GM23338 (cell line): ENCODE results near the gene SLC25A24. TPM values are rescaled to one million over a fixed set of nuclear protein-coding genes. Genes with fewer than 3 reads are reported as not detected.
"Not testable (repeated sequence)": the region's sequence is repeated elsewhere in the genome, so short reads cannot be mapped to it uniquely, and the experiment has no call there.

Experiments
- ATAC-seq: fragments of 200-7000 bp; cut with Tn5 transposase; 3 replicates; pipeline ENCODE4 v1.9.1; 2020
- DNase-seq: peaks from one replicate; pipeline ENCODE4 v3.0.0-alpha.2; 2015; ENCODE audit warnings: low spot score
- H2AFZ ChIP-seq: fragments of 200-600 bp; sonication (generic); 2 replicates; pipeline ENCODE4 v1.8.0; 2016; ENCODE audit warnings: antibody characterized with exemption, mild to moderate bottlenecking, moderate library complexity
- H3F3A ChIP-seq: fragments of 200-600 bp; sonication (generic); replicated peaks from 2 replicates; pipeline ENCODE4 v1.8.0; 2017; ENCODE audit warnings: antibody characterized with exemption, mixed run types, low read depth
- H3K27ac ChIP-seq: fragments of 200-600 bp; sonication (generic); 2 replicates; pipeline ENCODE4 v1.6.1; 2016; ENCODE audit warnings: low read depth
- H3K27me3 ChIP-seq: fragments of 200-600 bp; sonication (generic); 2 replicates; pipeline ENCODE4 v1.8.0; 2016; ENCODE audit warnings: mild to moderate bottlenecking, mixed run types, moderate library complexity; ENCODE audit not compliant: insufficient read depth
- H3K36me3 ChIP-seq: fragments of 200-600 bp; sonication (generic); 2 replicates; pipeline ENCODE4 v1.8.0; 2016; ENCODE audit warnings: mild to moderate bottlenecking; ENCODE audit not compliant: insufficient read depth
- H3K4me1 ChIP-seq: fragments of 200-600 bp; sonication (generic); 2 replicates; pipeline ENCODE4 v1.8.0; 2016; ENCODE audit warnings: mild to moderate bottlenecking, moderate library complexity; ENCODE audit not compliant: insufficient read depth
- H3K4me2 ChIP-seq: fragments of 200-600 bp; sonication (generic); 2 replicates; pipeline ENCODE4 v1.7.1; 2017; ENCODE audit warnings: mixed run types
- H3K4me3 ChIP-seq: fragments of 200-600 bp; sonication (generic); 2 replicates; pipeline ENCODE4 v1.6.1; 2016; ENCODE audit warnings: mixed run types
- H3K79me2 ChIP-seq: fragments of 200-600 bp; sonication (generic); replicated peaks from 2 replicates; pipeline ENCODE4 v1.8.0; 2017; ENCODE audit warnings: mild to moderate bottlenecking; ENCODE audit not compliant: insufficient read depth
- H3K9me2 ChIP-seq: fragments of 200-600 bp; sonication (generic); 2 replicates; pipeline ENCODE4 v1.8.0; 2017; ENCODE audit not compliant: insufficient read depth
- H4K20me1 ChIP-seq: fragments of 200-600 bp; sonication (generic); replicated peaks from 2 replicates; pipeline ENCODE4 v1.8.0; 2017; ENCODE audit warnings: mild to moderate bottlenecking; ENCODE audit not compliant: insufficient read depth
- H3K27ac Mint-ChIP-seq: 2 replicates; pipeline ENCODE4 v1.8.0; 2020; ENCODE audit warnings: inconsistent platforms, mild to moderate bottlenecking, moderate library complexity, mixed read lengths
- H3K27me3 Mint-ChIP-seq: 3 replicates; pipeline ENCODE4 v1.8.0; 2022; ENCODE audit warnings: low read depth, mild to moderate bottlenecking, moderate library complexity, mixed read lengths, inconsistent platforms; ENCODE audit not compliant: insufficient read depth, poor library complexity
- H3K36me3 Mint-ChIP-seq: 3 replicates; pipeline ENCODE4 v1.8.0; 2021; ENCODE audit warnings: low read depth, mild to moderate bottlenecking, inconsistent platforms, moderate library complexity, mixed read lengths
- H3K4me1 Mint-ChIP-seq: 3 replicates; pipeline ENCODE4 v1.8.0; 2020; ENCODE audit warnings: mild to moderate bottlenecking, inconsistent platforms, mixed read lengths
- H3K4me3 Mint-ChIP-seq: 3 replicates; pipeline ENCODE4 v1.8.0; 2021; ENCODE audit warnings: moderate library complexity, mild to moderate bottlenecking, inconsistent platforms, mixed read lengths
- H3K9me3 Mint-ChIP-seq: 3 replicates; pipeline ENCODE4 v1.8.0; 2020; ENCODE audit warnings: moderate library complexity, mild to moderate bottlenecking, inconsistent platforms, mixed read lengths
- CREB1 ChIP-seq: fragments of 250-450 bp; sonication (Bioruptor Pico); IDR thresholded peaks from 2 replicates; pipeline ENCODE4 v1.5.0; 2020; ENCODE audit warnings: low read depth, mild to moderate bottlenecking, moderate library complexity
- EZH2phosphoT487 ChIP-seq: fragments of 200-600 bp; sonication (generic); IDR thresholded peaks from one replicate; pipeline ENCODE4 v1.8.1; 2018; ENCODE audit warnings: antibody characterized with exemption; ENCODE audit not compliant: unreplicated experiment
- JUNB ChIP-seq: IDR thresholded peaks from one replicate; pipeline ENCODE4 v1.6.1; 2016; ENCODE audit warnings: antibody characterized with exemption; ENCODE audit not compliant: unreplicated experiment
- NANOG ChIP-seq: IDR thresholded peaks from 2 replicates; pipeline ENCODE4 v1.6.1; 2016; ENCODE audit warnings: antibody characterized with exemption, borderline replicate concordance
- POLR2AphosphoS5 ChIP-seq: IDR thresholded peaks from 2 replicates; pipeline ENCODE4 v1.6.1; 2016; ENCODE audit warnings: antibody characterized with exemption, low read depth
- STAT1 ChIP-seq: IDR thresholded peaks from one replicate; pipeline ENCODE4 v1.6.1; 2016; ENCODE audit warnings: antibody characterized with exemption; ENCODE audit not compliant: unreplicated experiment
- ZNF331 ChIP-seq: fragments of 250-450 bp; sonication (Bioruptor Pico); IDR thresholded peaks from 2 replicates; pipeline ENCODE4 v1.5.0; 2020; ENCODE audit warnings: low read depth, mild to moderate bottlenecking, moderate library complexity
- polyA plus RNA-seq: library from polyadenylated mRNA; unstranded; fragments of >200 nt; fragmentation: Nextera tagmentation; extraction: Ambion mirVana; gene quantifications from 2 replicates; pipeline ENCODE4 v1.2.1, GENCODE V29; 2016
- total RNA-seq: library from RNA; depleted of rRNA; stranded (reverse); fragments of >200 nt; shearing (Covaris generic); gene quantifications from 2 replicates; pipeline ENCODE4 v1.2.3, GENCODE V29; 2014
- TF ChIP-seq, protein P1 (sequence below), 2 experiments: fragments of 200-600 bp in 1 of 2; sonication (generic) in 1 of 2; conservative IDR thresholded peaks; 2 replicates each; pipeline versions ENCODE4 v1.5.1 to v1.6.1; 2016 to 2017; ENCODE audit warnings: antibody characterized with exemption in 2 of 2, low read depth in 2 of 2, mild to moderate bottlenecking in 2 of 2, moderate library complexity in 1 of 2
- TF ChIP-seq, protein P2 (sequence below): IDR thresholded peaks from one replicate; pipeline ENCODE4 v1.6.1; 2018; ENCODE audit warnings: antibody characterized with exemption; ENCODE audit not compliant: unreplicated experiment

The SLC25A24 gene
- total and polyA plus RNA-seq, 2 experiments from 2014 or later, result 17.4 to 46.0 TPM

DNA sequence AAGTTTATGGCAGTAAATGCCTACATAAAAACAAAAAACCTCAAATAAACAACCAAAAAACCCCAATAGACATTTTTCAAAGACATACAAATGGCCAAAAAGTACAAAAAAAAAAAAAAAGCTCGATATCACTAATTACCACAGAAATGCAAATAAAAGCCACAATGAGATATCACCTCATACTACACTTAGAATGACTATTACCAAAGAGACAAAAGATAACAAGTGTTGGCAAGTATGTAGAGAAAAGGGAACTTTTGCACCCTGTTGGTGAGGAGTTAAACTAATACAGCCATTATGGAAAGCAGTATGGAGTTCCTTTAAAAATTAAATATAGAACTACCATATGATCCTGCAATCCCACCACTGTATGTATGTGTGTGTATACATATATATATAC, 21.1 kb downstream of the SLC25A24 start:
- Mint-ChIP-seq H3K36me3 (peaks cover 86% of the 10 kb centered on the region), H3K9me3 (peaks cover 28% of the 10 kb centered on the region), H3K27me3 (peaks cover 2% of the 10 kb centered on the region), H3K4me1 (no peaks in the 10 kb centered on the region), H3K4me3 (no peak overlapping the region), H3K27ac (no peak overlapping the region)
- TF ChIP-seq, protein P1, sequence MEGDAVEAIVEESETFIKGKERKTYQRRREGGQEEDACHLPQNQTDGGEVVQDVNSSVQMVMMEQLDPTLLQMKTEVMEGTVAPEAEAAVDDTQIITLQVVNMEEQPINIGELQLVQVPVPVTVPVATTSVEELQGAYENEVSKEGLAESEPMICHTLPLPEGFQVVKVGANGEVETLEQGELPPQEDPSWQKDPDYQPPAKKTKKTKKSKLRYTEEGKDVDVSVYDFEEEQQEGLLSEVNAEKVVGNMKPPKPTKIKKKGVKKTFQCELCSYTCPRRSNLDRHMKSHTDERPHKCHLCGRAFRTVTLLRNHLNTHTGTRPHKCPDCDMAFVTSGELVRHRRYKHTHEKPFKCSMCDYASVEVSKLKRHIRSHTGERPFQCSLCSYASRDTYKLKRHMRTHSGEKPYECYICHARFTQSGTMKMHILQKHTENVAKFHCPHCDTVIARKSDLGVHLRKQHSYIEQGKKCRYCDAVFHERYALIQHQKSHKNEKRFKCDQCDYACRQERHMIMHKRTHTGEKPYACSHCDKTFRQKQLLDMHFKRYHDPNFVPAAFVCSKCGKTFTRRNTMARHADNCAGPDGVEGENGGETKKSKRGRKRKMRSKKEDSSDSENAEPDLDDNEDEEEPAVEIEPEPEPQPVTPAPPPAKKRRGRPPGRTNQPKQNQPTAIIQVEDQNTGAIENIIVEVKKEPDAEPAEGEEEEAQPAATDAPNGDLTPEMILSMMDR (conservative IDR thresholded peaks at IDR 0.05; ENCODE audit: low read depth in 2 of 2), result no peak
- TF ChIP-seq NANOG (no peak), ZNF331 (no peak), STAT1 (no peak), POLR2AphosphoS5 (no peak), EZH2phosphoT487 (no peak), JUNB (no peak), CREB1 (CRISPR knock-in tag) (no peak)
- TF ChIP-seq, protein P2, sequence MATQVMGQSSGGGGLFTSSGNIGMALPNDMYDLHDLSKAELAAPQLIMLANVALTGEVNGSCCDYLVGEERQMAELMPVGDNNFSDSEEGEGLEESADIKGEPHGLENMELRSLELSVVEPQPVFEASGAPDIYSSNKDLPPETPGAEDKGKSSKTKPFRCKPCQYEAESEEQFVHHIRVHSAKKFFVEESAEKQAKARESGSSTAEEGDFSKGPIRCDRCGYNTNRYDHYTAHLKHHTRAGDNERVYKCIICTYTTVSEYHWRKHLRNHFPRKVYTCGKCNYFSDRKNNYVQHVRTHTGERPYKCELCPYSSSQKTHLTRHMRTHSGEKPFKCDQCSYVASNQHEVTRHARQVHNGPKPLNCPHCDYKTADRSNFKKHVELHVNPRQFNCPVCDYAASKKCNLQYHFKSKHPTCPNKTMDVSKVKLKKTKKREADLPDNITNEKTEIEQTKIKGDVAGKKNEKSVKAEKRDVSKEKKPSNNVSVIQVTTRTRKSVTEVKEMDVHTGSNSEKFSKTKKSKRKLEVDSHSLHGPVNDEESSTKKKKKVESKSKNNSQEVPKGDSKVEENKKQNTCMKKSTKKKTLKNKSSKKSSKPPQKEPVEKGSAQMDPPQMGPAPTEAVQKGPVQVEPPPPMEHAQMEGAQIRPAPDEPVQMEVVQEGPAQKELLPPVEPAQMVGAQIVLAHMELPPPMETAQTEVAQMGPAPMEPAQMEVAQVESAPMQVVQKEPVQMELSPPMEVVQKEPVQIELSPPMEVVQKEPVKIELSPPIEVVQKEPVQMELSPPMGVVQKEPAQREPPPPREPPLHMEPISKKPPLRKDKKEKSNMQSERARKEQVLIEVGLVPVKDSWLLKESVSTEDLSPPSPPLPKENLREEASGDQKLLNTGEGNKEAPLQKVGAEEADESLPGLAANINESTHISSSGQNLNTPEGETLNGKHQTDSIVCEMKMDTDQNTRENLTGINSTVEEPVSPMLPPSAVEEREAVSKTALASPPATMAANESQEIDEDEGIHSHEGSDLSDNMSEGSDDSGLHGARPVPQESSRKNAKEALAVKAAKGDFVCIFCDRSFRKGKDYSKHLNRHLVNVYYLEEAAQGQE, result no peak
- Histone ChIP-seq H3K27ac (no peak overlapping the region), H3K4me3 (no peak overlapping the region), H4K20me1 (no peaks in the 10 kb centered on the region), H3K27me3 (no peaks in the 10 kb centered on the region), H3F3A (no peaks in the 10 kb centered on the region), H3K36me3 (peaks cover 33% of the 10 kb centered on the region), H3K4me1 (no peaks in the 10 kb centered on the region), H3K79me2 (peaks cover 42% of the 10 kb centered on the region), H3K9me2 (no peaks in the 10 kb centered on the region), H2AFZ (no peak overlapping the region), H3K4me2 (no peak overlapping the region)
- no peak for ATAC-seq
- DNase-seq, result no peak

DNA sequence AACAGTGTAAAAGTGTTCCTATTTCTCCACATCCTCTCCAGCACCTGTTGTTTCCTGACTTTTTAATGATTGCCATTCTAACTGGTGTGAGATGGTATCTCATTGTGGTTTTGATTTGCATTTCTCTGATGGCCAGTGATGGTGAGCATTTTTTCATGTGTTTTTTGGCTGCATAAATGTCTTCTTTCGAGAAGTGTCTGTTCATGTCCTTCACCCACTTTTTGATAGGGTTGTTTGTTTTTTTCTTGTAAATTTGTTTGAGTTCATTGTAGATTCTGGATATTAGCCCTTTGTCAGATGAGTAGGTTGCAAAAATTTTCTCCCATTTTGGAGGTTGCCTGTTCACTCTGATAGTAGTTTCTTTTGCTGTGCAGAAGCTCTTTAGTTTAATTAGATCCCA, 37.7 kb downstream of the SLC25A24 start:
- peaks cover 43% of the 10 kb centered on the region for H3K36me3 Mint-ChIP-seq
- not testable (repeated sequence) for H2AFZ ChIP-seq, H3K27me3 Mint-ChIP-seq

DNA sequence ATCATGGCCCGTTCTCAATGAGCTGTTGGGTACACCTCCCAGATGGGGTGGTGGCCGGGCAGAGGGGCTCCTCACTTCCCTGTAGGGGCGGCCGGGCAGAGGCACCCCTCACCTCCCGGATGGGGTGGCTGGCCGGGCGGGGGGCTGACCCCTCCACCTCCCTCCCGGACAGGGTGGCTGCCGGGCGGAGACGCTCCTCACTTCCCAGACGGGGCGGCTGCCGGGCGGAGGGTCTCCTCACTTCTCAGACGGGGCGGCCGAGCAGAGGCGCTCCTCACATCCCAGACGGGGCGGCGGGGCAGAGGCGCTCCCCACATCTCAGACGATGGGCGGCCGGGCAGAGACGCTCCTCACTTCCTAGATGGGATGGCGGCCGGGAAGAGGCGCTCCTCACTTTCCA, 40.2 kb downstream of the SLC25A24 start:
- not testable (repeated sequence) for ATAC-seq, H3K27me3 ChIP-seq, H3K4me1 ChIP-seq, H3K4me3 ChIP-seq, DNase-seq, H3K4me3 Mint-ChIP-seq, H3F3A ChIP-seq, H3K4me1 Mint-ChIP-seq, H3K27me3 Mint-ChIP-seq, H3K27ac Mint-ChIP-seq, H4K20me1 ChIP-seq, H3K9me2 ChIP-seq, H3K79me2 ChIP-seq, H3K27ac ChIP-seq, H2AFZ ChIP-seq, H3K36me3 ChIP-seq, H3K4me2 ChIP-seq
- peaks cover 16% of the 10 kb centered on the region for H3K9me3 Mint-ChIP-seq
- peaks cover 32% of the 10 kb centered on the region for H3K36me3 Mint-ChIP-seq

More for the DNA sequence above, 37.7 kb downstream of the SLC25A24 start:
- H3K9me2 ChIP-seq, H3K4me1 ChIP-seq, ATAC-seq, H3K79me2 ChIP-seq, H3K36me3 ChIP-seq, H3K27ac ChIP-seq, H3F3A ChIP-seq, H3K4me1 Mint-ChIP-seq, H3K4me2 ChIP-seq, DNase-seq, H3K27ac Mint-ChIP-seq, H3K4me3 ChIP-seq, H3K4me3 Mint-ChIP-seq, H3K27me3 ChIP-seq, H4K20me1 ChIP-seq: not testable (repeated sequence)
- peaks cover 25% of the 10 kb centered on the region for H3K9me3 Mint-ChIP-seq
